Neuron (in vitro differentiated cells): Measurements from ENCODE around the gene TMEM205.
"Not testable (repeated sequence)": the region's sequence is repeated elsewhere in the genome, so short reads cannot be mapped to it uniquely, and the experiment has no call there.

Source experiments
- H2AFZ ChIP-seq: one replicate; pipeline ENCODE4 v1.6.1; 2013; ENCODE audit warnings: low read depth, mild to moderate bottlenecking, inconsistent platforms, low read length, moderate library complexity
- H3K27me3 ChIP-seq: one replicate; pipeline ENCODE4 v1.6.1; 2013; ENCODE audit warnings: low read length; ENCODE audit not compliant: insufficient read depth
- H3K36me3 ChIP-seq: one replicate; pipeline ENCODE4 v1.6.1; 2013; ENCODE audit warnings: low read length; ENCODE audit not compliant: insufficient read depth
- H3K4me1 ChIP-seq: one replicate; pipeline ENCODE4 v1.6.1; 2013; ENCODE audit warnings: low read length; ENCODE audit not compliant: insufficient read depth
- H3K4me3 ChIP-seq: 2 replicates; pipeline ENCODE4 v1.5.1; 2013; ENCODE audit warnings: mild to moderate bottlenecking, low read length, moderate library complexity
- H3K9me3 ChIP-seq: one replicate; pipeline ENCODE4 v1.6.1; 2013; ENCODE audit warnings: low read length

The TMEM205 gene

GRCh38 chr19:11324748-11325389 lies 21.2 kb downstream of the TMEM205 start:
- Histone ChIP-seq H3K27me3 (no peaks in the 10 kb centered on the region), H3K4me3 (no peak overlapping the region), H2AFZ (no peak overlapping the region), H3K36me3 (peaks cover 3% of the 10 kb centered on the region), H3K4me1 (peaks cover 8% of the 10 kb centered on the region), H3K9me3 (no peaks in the 10 kb centered on the region)

GRCh38 chr19:11324079-11324661 lies 21.9 kb downstream of the TMEM205 start:
- Histone ChIP-seq H2AFZ (no peak overlapping the region), H3K9me3 (no peaks in the 10 kb centered on the region), H3K27me3 (no peaks in the 10 kb centered on the region), H3K36me3 (peaks cover 3% of the 10 kb centered on the region), H3K4me3 (no peak overlapping the region), H3K4me1 (peaks cover 8% of the 10 kb centered on the region)

- Histone ChIP-seq H3K9me3 (no peaks in the 10 kb centered on the region), H3K4me3 (no peak overlapping the region), H3K27me3 (no peaks in the 10 kb centered on the region), H3K36me3 (peaks cover 3% of the 10 kb centered on the region), H3K4me1 (peaks cover 8% of the 10 kb centered on the region), H2AFZ (no peak overlapping the region)
Observed at GRCh38 chr19:11323601-11324078, 22.4 kb downstream of the TMEM205 start.

GRCh38 chr19:11322269-11323024 lies 23.6 kb downstream of the TMEM205 start:
- Histone ChIP-seq H3K27me3 (no peaks in the 10 kb centered on the region), H3K4me3 (no peak overlapping the region), H3K4me1 (peaks cover 8% of the 10 kb centered on the region), H2AFZ (no peak overlapping the region), H3K9me3 (no peaks in the 10 kb centered on the region), H3K36me3 (peaks cover 3% of the 10 kb centered on the region)

GRCh38 chr19:11321191-11322126 lies 24.6 kb downstream of the TMEM205 start:
- H3K9me3 ChIP-seq: no peaks in the 10 kb centered on the region
- H3K36me3 ChIP-seq: peaks cover 3% of the 10 kb centered on the region
- H3K4me3 ChIP-seq: no peak overlapping the region
- peaks cover 8% of the 10 kb centered on the region for H3K4me1 ChIP-seq
- H3K27me3 ChIP-seq: no peaks in the 10 kb centered on the region
- no peak overlapping the region for H2AFZ ChIP-seq

- H3K36me3 ChIP-seq, H3K4me1 ChIP-seq, H2AFZ ChIP-seq, H3K4me3 ChIP-seq, H3K27me3 ChIP-seq, H3K9me3 ChIP-seq: not testable (repeated sequence)
Observed at GRCh38 chr19:11320278-11320995, 25.6 kb downstream of the TMEM205 start.

- Histone ChIP-seq H3K4me1 (peaks cover 3% of the 10 kb centered on the region), H3K27me3 (no peaks in the 10 kb centered on the region), H3K4me3 (no peak overlapping the region), H2AFZ (no peak overlapping the region), H3K9me3 (peaks cover 2% of the 10 kb centered on the region), H3K36me3 (no peaks in the 10 kb centered on the region)
Observed at GRCh38 chr19:11306337-11306736, 39.7 kb downstream of the TMEM205 start.

- H3K4me1 ChIP-seq: peaks cover 3% of the 10 kb centered on the region
- no peak overlapping the region for H2AFZ ChIP-seq
- H3K9me3 ChIP-seq: peaks cover 3% of the 10 kb centered on the region
- no peaks in the 10 kb centered on the region for H3K27me3 ChIP-seq
- no peak overlapping the region for H3K4me3 ChIP-seq
- H3K36me3 ChIP-seq: no peaks in the 10 kb centered on the region
Observed at GRCh38 chr19:11304936-11305335, 41.1 kb downstream of the TMEM205 start.

GRCh38 chr19:11300811-11301120 lies 45.3 kb downstream of the TMEM205 start:
- Histone ChIP-seq H2AFZ (no peak overlapping the region), H3K36me3 (no peaks in the 10 kb centered on the region), H3K4me1 (no peaks in the 10 kb centered on the region), H3K9me3 (peaks cover 3% of the 10 kb centered on the region), H3K4me3 (no peak overlapping the region), H3K27me3 (no peaks in the 10 kb centered on the region)

- peaks cover 3% of the 10 kb centered on the region for H3K9me3 ChIP-seq
- no peak overlapping the region for H2AFZ ChIP-seq
- H3K4me1 ChIP-seq: no peaks in the 10 kb centered on the region
- H3K36me3 ChIP-seq: no peaks in the 10 kb centered on the region
- no peak overlapping the region for H3K4me3 ChIP-seq
- H3K27me3 ChIP-seq: no peaks in the 10 kb centered on the region
Observed at GRCh38 chr19:11299946-11300810, 45.9 kb downstream of the TMEM205 start.

GRCh38 chr19:11296264-11296663 lies 49.8 kb downstream of the TMEM205 start:
- Histone ChIP-seq H3K4me1 (peaks cover 4% of the 10 kb centered on the region), H2AFZ (no peak overlapping the region), H3K27me3 (no peaks in the 10 kb centered on the region), H3K36me3 (no peaks in the 10 kb centered on the region), H3K4me3 (no peak overlapping the region), H3K9me3 (peaks cover 3% of the 10 kb centered on the region)
